Activated CD8-positive, alpha-beta memory T cell treated with anti-CD3 and anti-CD28 coated beads for 36 hours (primary cell): Measurements from ENCODE around the gene PRR13. TPM values are rescaled to one million over a fixed set of nuclear protein-coding genes. Genes with fewer than 3 reads are reported as not detected.

Experiments used
- total RNA-seq, 2 experiments: library from RNA; stranded (reverse); gene quantifications; one replicate each; pipeline ENCODE4 v1.2.3, GENCODE V29; 2021

PRR13 gene
- total RNA-seq, 2 experiments from 2014 or later = 237 to 244 TPM

Other genes starting within 250 kb of the PRR13 start
- 100 to 1,000 TPM; 244 to 248 TPM for gene ITGB7, start 234.5 kb upstream of the PRR13 start, total RNA-seq
- 10 to 100 TPM; 42.5 to 42.7 TPM for gene RARG, start 209.5 kb upstream of the PRR13 start, total RNA-seq
- 10 to 100 TPM; 59.6 to 60.9 TPM for gene ESPL1, start 173.4 kb upstream of the PRR13 start, total RNA-seq
- gene PFDN5, start 146.2 kb upstream of the PRR13 start, total RNA-seq = 100 to 1,000 TPM; 338 to 349 TPM
- 10 to 100 TPM; 88.0 to 91.2 TPM for gene MYG1, start 142.0 kb upstream of the PRR13 start, total RNA-seq
- gene AAAS, start 120.1 kb upstream of the PRR13 start, total RNA-seq = 10 to 100 TPM; 77.7 to 78.9 TPM
- not detected for gene SP7, start 105.4 kb upstream of the PRR13 start, total RNA-seq
- gene SP1, start 61.6 kb upstream of the PRR13 start, total RNA-seq = 10 to 100 TPM; 53.6 to 53.7 TPM
- gene AMHR2, start 17.9 kb upstream of the PRR13 start, total RNA-seq = not detected
- 1,000 to 10,000 TPM in 1 of 2 experiments, 100 to 1,000 TPM in 1; 995 to 1,012 TPM for gene PCBP2, start 10.4 kb downstream of the PRR13 start, total RNA-seq
- gene MAP3K12, start 57.7 kb downstream of the PRR13 start, total RNA-seq = 10 to 100 TPM; 10.5 to 13.8 TPM
- 10 to 100 TPM; 51.5 to 53.6 TPM for gene TARBP2, start 59.5 kb downstream of the PRR13 start, total RNA-seq
- not detected for gene NPFF, start 65.8 kb downstream of the PRR13 start, total RNA-seq
- gene ATF7, start 184.6 kb downstream of the PRR13 start, total RNA-seq = 10 to 100 TPM; 23.3 to 23.6 TPM
- 100 to 1,000 TPM; 342 to 343 TPM for gene ATP5MC2, start 234.3 kb downstream of the PRR13 start, total RNA-seq